HTERT RPE-1 (cell line): ENCODE data around the gene TEX54.
"Not testable (repeated sequence)": the region's sequence is repeated elsewhere in the genome, so short reads cannot be mapped to it uniquely, and the experiment has no call there.

Source experiments
- in situ Hi-C: fragments of 300-500 bp; cut with MboI; formaldehyde crosslinking; loops from 4 replicates; pipeline ENCODE4 v1.14.3; 2020; ENCODE audit warnings: low sequenced_read_pairs

The TEX54 gene

DNA sequence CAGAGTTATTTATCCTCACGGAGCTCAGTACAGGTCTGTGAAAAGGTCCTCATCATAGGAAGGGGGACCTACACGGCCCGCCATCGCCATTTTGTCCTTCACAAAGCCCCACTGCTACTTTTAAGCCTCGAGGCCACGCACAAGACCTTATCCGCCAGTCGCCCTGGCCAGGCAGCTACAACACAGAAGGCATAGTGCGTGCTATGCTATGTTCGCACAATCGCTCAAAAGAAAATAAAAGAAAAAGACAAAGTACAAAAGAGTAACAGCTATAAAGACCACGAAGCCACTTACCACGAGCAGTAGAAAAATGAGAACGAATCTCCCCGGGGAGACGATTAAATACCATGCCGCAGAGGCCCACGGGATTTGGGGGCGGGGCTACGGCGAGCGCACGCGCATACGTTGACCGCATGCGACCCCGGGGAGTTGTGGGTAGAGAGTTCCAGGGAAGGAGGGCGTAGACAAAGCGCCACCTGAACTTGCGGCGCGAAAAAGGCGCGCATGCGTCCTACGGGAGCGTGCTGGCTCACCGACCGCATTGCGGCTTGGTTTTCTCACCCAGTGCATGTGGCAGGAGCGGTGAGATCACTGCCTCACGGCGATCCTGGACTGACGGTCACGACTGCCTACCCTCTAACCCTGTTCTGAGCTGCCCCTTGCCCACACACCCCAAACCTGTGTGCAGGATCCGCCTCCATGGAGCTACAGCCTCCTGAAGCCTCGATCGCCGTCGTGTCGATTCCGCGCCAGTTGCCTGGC is 23.1 kb upstream of the TEX54 start:
- in situ Hi-C loops = no loop called here

GRCh38 chr11:62854825-62855570 is 22.4 kb upstream of the TEX54 start:
- in situ Hi-C loops = no loop called here

- in situ Hi-C loops = no loop called here
These were observed 21.6 kb upstream of the TEX54 start for GRCh38 chr11:62854013-62854824.

- in situ Hi-C loops = no loop called here
These were observed 20.8 kb upstream of the TEX54 start for GRCh38 chr11:62853279-62853965.

GRCh38 chr11:62852523-62853188 is 20.0 kb upstream of the TEX54 start:
- in situ Hi-C loops = no loop called here

GRCh38 chr11:62851807-62852522 is 19.3 kb upstream of the TEX54 start:
- in situ Hi-C loops = no loop called here

- in situ Hi-C loops = no loop called here
These were observed 18.5 kb upstream of the TEX54 start for GRCh38 chr11:62850911-62851806.

DNA sequence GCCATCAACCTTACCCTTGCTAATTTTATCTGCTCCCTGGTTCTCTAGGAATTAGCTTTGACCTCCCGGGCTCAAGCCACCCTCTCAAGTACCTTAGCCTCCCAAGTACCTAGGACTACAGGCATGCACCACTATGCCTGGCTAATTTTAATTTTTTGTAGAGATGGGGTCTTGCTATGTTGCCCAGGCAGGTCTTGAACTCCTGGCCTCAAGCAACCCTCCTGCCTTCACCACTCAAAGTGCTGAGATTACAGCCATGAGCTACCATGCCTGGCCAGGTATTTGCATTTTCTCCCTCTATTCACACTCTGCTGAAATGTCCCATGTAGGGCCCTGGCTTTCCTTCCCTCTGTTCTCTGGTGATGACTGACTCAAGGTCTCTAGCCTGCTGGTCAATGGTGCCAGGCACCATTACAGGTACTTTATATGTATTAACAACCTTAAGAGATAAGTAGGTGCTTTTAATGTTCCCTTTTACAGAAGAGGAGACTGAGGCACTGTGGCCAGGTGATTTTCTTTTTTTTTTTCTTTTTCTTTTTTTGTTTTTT is 15.2 kb upstream of the TEX54 start:
- in situ Hi-C loops = no loop called here

GRCh38 chr11:62846177-62846576 is 13.5 kb upstream of the TEX54 start:
- in situ Hi-C loops = no loop called here

DNA sequence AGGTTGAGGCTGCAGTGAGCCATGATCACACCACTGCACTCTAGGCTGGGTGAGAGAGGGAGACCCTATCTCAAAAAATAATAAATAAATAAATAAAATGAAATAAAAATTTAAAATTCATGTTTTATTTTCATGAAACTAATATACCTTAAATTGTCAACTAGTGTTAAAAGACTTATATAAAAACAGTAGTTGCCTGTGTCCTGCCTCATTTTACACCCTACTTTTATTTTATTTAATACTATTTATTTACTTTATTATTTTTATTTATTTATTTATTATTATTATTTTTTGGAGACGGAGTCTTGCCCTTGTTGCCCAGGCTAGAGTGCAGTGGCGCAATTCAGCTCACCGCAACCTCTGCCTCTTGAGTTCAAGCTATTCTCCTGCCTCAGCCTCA is 11.5 kb upstream of the TEX54 start:
- in situ Hi-C loops = no loop called here

GRCh38 chr11:62843466-62843865 is 10.8 kb upstream of the TEX54 start:
- in situ Hi-C loops = no loop called here

GRCh38 chr11:62842891-62843290 is 10.2 kb upstream of the TEX54 start:
- in situ Hi-C loops = not testable (repeated sequence)

GRCh38 chr11:62842171-62842741 is 9.6 kb upstream of the TEX54 start:
- in situ Hi-C loops = no loop called here

DNA sequence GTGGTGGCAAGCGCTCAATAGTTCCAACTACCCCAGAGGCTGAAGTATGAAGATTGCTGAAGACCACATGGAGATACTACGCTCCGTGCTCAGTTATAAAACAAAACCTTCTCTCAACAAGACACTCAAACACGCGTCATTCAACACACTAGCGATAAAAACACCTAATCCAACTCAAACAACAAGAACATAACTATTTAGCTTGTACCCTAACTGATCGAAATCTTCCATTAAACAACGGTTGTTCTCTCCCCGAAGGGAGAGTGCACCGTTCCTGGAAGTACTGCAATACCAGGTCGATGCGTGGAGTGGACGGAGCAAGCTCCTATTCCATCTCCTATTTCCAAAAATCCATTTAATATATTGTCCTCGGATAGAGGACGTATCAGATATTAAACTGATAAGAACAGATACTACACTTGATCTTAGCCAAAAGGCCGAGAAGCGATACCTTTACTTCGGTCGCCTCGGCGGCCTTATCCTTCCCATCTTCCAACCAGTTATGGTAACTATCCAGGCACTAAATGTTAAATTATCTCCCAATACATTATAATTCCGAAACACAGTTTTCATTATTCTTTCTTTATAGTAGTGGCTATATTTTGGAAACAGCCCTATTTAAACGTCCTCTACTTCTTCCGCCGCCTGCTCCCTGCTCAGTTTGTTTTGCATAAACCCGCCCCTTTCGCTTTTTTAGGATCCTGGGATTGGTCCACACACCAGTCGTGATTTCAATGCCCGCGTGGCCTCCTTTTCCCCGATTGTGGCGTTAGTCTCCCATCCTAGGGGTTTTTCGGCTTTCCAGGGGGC is 8.9 kb upstream of the TEX54 start:
- in situ Hi-C loops = no loop called here

GRCh38 chr11:62840721-62841360 is 8.2 kb upstream of the TEX54 start:
- in situ Hi-C loops = not testable (repeated sequence)

DNA sequence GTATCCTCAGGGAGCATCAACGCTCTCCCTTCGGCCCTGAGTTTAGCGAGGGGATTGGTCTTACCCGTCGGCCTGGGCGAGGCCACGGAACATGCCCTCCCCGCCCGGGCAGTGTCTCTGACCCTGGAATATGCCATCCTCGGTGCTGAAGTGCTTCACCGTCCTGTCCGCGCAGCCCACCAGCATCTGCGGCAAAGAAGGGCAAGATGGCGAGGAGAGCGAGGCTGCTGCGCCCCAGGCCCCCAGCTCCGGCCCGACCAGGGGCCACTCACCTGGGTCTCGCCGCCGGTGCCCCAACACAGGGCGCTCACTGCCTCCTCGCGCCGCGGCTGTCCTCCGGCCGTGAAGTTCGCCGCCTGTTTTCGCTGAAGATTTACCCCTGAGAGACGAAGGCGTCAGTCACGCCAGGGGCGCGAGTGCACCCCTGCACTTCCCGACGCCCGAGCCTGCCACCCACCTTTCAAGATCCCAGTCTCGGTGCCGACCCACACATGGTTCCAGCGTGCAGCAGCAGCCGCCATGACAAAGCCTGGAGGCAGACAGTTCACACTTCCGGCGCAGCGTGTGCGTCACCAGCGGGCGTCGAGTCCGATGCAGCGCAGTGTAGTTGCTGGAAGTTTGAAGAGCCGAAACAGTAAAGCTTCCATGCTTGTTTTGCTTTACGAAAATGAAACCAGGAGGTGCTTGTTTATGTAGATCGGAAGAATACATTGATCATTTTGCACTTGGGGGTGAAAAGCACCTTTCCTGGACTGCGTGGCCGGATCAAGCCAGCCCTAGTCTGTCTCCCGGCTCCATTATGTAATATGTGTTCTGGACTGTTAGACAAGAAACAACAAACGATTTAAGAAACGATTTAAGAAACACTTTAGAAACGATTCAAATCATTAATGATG is 6.7 kb upstream of the TEX54 start, which contains the start of gene WDR74:
Gene WDR74, minus strand, starts transcription at position 541 of the 896 bp plus-strand sequence. Its CDS starts 20 bp downstream, at position 521.
- in situ Hi-C loops = no loop called here
